Endothelial cell of umbilical vein (primary cell): ENCODE measurements around the gene DNAH11. TPM values are rescaled to one million over a fixed set of nuclear protein-coding genes. Genes with fewer than 3 reads are reported as not detected.

Experiments
- Bru-seq: library from RNA; stranded (reverse); fragments of 400-500 nt; gene quantifications from one replicate; lab custom pipeline; 2021; lab: Mats Ljungman, UMichigan
- BruChase-seq, 2 experiments: library from RNA; stranded (reverse); fragments of 400-500 nt; gene quantifications; one replicate each; lab custom pipeline; 2021; lab: Mats Ljungman, UMichigan
- BruUV-seq: library from RNA; stranded (reverse); fragments of 400-500 nt; replicated peaks from 2 replicates; lab custom pipeline; 2021; lab: Mats Ljungman, UMichigan
- CTCF ChIA-PET: fragments of 300-600, 350-600 bp; sonication (Branson Sonifier 250); formaldehyde crosslinking; loops from one replicate; lab custom pipeline; 2021; ENCODE audit warnings: antibody characterized with exemption, inconsistent platforms; lab: Charles Lee
- POLR2A ChIA-PET: fragments of 300-600, 350-600 bp; sonication (Branson Sonifier 250); formaldehyde crosslinking; loops from one replicate; lab custom pipeline; 2021; ENCODE audit warnings: antibody characterized with exemption, inconsistent platforms; lab: Charles Lee
- DNase-seq: peaks from one replicate; pipeline ENCODE4 v3.0.0-alpha.2; 2011; ENCODE audit warnings: low read depth, low spot score
- FAIRE-seq: peaks from 2 replicates; lab custom pipeline; 2011; peaks lifted over from hg19 to GRCh38; lab: Jason Lieb, UNC
- H2AFZ ChIP-seq: 2 replicates; pipeline ENCODE4 v1.6.0; 2012; ENCODE audit warnings: low read depth, low read length, control low read depth, inconsistent platforms
- H3K27ac ChIP-seq: 2 replicates; pipeline ENCODE4 v1.5.1; 2011; ENCODE audit warnings: low read depth, mild to moderate bottlenecking, control low read depth, low read length, moderate library complexity; ENCODE audit not compliant: insufficient read depth
- H3K27me3 ChIP-seq, 2 experiments: 2 replicates each; pipeline versions ENCODE4 v1.6.0 to v1.6.1; 2011; ENCODE audit warnings: low read length in 2 of 2, mixed read lengths in 1 of 2; ENCODE audit not compliant: control insufficient read depth in 2 of 2, insufficient read depth in 2 of 2
- H3K36me3 ChIP-seq, 2 experiments: 2 replicates in 1 of 2; 3 replicates in 1 of 2; pipeline ENCODE4 v1.5.1; 2011; ENCODE audit warnings: low read length in 2 of 2, mild to moderate bottlenecking in 1 of 2, moderate library complexity in 1 of 2; ENCODE audit not compliant: control insufficient read depth in 2 of 2, insufficient read depth in 2 of 2; ENCODE audit errors: extremely low read depth in 1 of 2
- H3K4me1 ChIP-seq: 3 replicates; pipeline ENCODE4 v1.5.1; 2011; ENCODE audit warnings: mild to moderate bottlenecking, low read length; ENCODE audit not compliant: control insufficient read depth, insufficient read depth; ENCODE audit errors: extremely low read depth
- H3K4me2 ChIP-seq: 2 replicates; pipeline ENCODE4 v1.6.1; 2011; ENCODE audit warnings: low read length, control low read depth, mixed read lengths; ENCODE audit not compliant: insufficient read depth
- H3K4me3 ChIP-seq, 3 experiments: fragments of 200-600 bp in 1 of 3; sonication (generic), shearing (Covaris generic) in 1 of 3; replicated peaks in 1 of 3; 2 replicates each; pipeline ENCODE4 v1.5.1; 2011 to 2016; ENCODE audit warnings: control low read depth in 3 of 3, low read length in 3 of 3, mild to moderate bottlenecking in 2 of 3, inconsistent platforms in 1 of 3, low read depth in 1 of 3, moderate library complexity in 1 of 3; ENCODE audit not compliant: insufficient read depth in 1 of 3
- H3K79me2 ChIP-seq: 2 replicates; pipeline ENCODE4 v1.6.0; 2012; ENCODE audit warnings: low read length, inconsistent platforms; ENCODE audit not compliant: control insufficient read depth, insufficient read depth
- H3K9ac ChIP-seq: replicated peaks from 2 replicates; pipeline ENCODE3; 2011; ENCODE audit warnings: low read length, control low read depth; ENCODE audit not compliant: insufficient read depth; ENCODE audit errors: extremely low read depth
- H3K9me1 ChIP-seq: replicated peaks from 3 replicates; pipeline ENCODE4 v1.6.0; 2011; ENCODE audit warnings: mild to moderate bottlenecking, low read length; ENCODE audit not compliant: control insufficient read depth, insufficient read depth; ENCODE audit errors: extremely low read depth
- H3K9me3 ChIP-seq: replicated peaks from 2 replicates; pipeline ENCODE4 v1.5.1; 2012; ENCODE audit warnings: low read length, inconsistent platforms; ENCODE audit not compliant: control insufficient read depth, insufficient read depth
- H4K20me1 ChIP-seq: replicated peaks from 2 replicates; pipeline ENCODE3; 2011; ENCODE audit warnings: mild to moderate bottlenecking, low read length; ENCODE audit not compliant: control insufficient read depth, insufficient read depth; ENCODE audit errors: extremely low read depth
- EZH2 ChIP-seq: IDR thresholded peaks from 2 replicates; pipeline ENCODE4 v1.6.1; 2012; ENCODE audit warnings: borderline replicate concordance, low read depth, mild to moderate bottlenecking, moderate library complexity, low read length, inconsistent platforms; ENCODE audit not compliant: severe bottlenecking
- FOS ChIP-seq: IDR thresholded peaks from 2 replicates; pipeline ENCODE4 v1.6.1; 2011; ENCODE audit warnings: mild to moderate bottlenecking, low read length, moderate library complexity, borderline replicate concordance; ENCODE audit not compliant: insufficient read depth
- GATA2 ChIP-seq: IDR thresholded peaks from 2 replicates; pipeline ENCODE4 v1.7.0; 2011; ENCODE audit warnings: low read depth, mild to moderate bottlenecking, moderate library complexity, mixed read lengths, low read length; ENCODE audit not compliant: insufficient read length, insufficient read depth
- JUN ChIP-seq: IDR thresholded peaks from 2 replicates; pipeline ENCODE4 v1.6.1; 2011; ENCODE audit warnings: borderline replicate concordance, low read depth; ENCODE audit not compliant: insufficient read length, insufficient read depth
- MAX ChIP-seq: IDR thresholded peaks from 2 replicates; pipeline ENCODE4 v1.6.1; 2011; ENCODE audit not compliant: insufficient read depth, insufficient read length
- MYC ChIP-seq: IDR thresholded peaks from one replicate; pipeline ENCODE4 v1.6.1; 2011; ENCODE audit warnings: mild to moderate bottlenecking, low read depth, low read length
- POLR2A ChIP-seq: IDR thresholded peaks from 2 replicates; pipeline ENCODE4 v1.6.1; 2012; ENCODE audit warnings: low read depth, mild to moderate bottlenecking, control low read depth, low read length
- dilution Hi-C: fragments of 300-500 bp; cut with MboI; formaldehyde crosslinking; loops from one replicate; pipeline ENCODE4 v1.15.0; 2019; ENCODE audit warnings: low sequenced_read_pairs; ENCODE audit not compliant: extremely low pct_ligation_motif_present
- intact Hi-C: fragments of 100-400 bp; cut with micrococcal nuclease; formaldehyde crosslinking; loops from one replicate; pipeline ENCODE4 v1.10.0; 2022
- long read RNA-seq: library from polyadenylated mRNA; stranded (forward); transcript quantifications from one replicate; pipeline ENCODE4 v2.0.0, GENCODE V29; 2021
- polyA minus RNA-seq, 3 experiments: library from RNA; depleted of rRNA, polyadenylated mRNA; stranded (reverse); fragments of >200 nt; gene quantifications; 1 replicate in 1 of 3; 2 replicates in 2 of 3; pipeline ENCODE4 v1.2.3, GENCODE V29; 2011
- polyA plus RNA-seq, 4 experiments: library from polyadenylated mRNA; depleted of rRNA in 3 of 4; stranded (reverse) in 3 of 4; unstranded in 1 of 4; fragments of >200 nt; gene quantifications; 2 replicates each; pipeline versions ENCODE4 v1.2.1 to v1.2.3, GENCODE V29; 2011 to 2012; ENCODE audit warnings: missing spikeins in 1 of 4
- total RNA-seq: library from RNA; stranded (reverse); gene quantifications from 2 replicates; pipeline ENCODE4 v1.2.3, GENCODE V29; 2021
- TF ChIP-seq, protein P1 (sequence below), 2 donors: IDR thresholded peaks; 1 replicate in 1 of 2; 2 replicates in 1 of 2; pipeline ENCODE4 v1.5.1; 2011; ENCODE audit warnings: low read length in 2 of 2, mild to moderate bottlenecking in 2 of 2, moderate library complexity in 2 of 2, control low read depth in 1 of 2, inconsistent platforms in 1 of 2, low read depth in 1 of 2; ENCODE audit not compliant: insufficient read depth in 1 of 2; ENCODE audit errors: extremely low read depth in 1 of 2

The DNAH11 gene, protein sequence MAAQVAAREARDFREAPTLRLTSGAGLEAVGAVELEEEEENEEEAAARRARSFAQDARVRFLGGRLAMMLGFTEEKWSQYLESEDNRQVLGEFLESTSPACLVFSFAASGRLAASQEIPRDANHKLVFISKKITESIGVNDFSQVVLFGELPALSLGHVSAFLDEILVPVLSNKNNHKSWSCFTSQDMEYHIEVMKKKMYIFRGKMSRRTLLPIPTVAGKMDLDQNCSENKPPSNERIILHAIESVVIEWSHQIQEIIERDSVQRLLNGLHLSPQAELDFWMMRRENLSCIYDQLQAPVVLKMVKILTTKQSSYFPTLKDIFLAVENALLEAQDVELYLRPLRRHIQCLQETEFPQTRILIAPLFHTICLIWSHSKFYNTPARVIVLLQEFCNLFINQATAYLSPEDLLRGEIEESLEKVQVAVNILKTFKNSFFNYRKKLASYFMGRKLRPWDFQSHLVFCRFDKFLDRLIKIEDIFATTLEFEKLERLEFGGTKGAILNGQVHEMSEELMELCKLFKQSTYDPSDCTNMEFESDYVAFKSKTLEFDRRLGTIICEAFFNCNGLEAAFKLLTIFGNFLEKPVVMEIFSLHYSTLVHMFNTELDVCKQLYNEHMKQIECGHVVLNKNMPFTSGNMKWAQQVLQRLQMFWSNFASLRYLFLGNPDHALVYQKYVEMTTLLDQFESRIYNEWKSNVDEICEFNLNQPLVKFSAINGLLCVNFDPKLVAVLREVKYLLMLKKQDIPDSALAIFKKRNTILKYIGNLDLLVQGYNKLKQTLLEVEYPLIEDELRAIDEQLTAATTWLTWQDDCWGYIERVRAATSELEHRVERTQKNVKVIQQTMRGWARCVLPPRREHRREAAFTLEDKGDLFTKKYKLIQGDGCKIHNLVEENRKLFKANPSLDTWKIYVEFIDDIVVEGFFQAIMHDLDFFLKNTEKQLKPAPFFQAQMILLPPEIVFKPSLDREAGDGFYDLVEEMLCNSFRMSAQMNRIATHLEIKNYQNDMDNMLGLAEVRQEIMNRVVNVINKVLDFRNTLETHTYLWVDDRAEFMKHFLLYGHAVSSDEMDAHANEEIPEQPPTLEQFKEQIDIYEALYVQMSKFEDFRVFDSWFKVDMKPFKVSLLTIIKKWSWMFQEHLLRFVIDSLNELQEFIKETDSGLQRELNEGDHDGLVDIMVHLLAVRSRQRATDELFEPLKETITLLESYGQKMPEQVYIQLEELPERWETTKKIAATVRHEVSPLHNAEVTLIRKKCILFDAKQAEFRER (N-terminal part only)
- total RNA-seq (0.69 and 2.0 TPM in 2 replicates), polyA plus RNA-seq (0.22 and 0.91 TPM in 2 replicates), polyA minus RNA-seq (0.49 and 1.2 TPM in 2 replicates), Bru-seq, nascent RNA (percentile 9 among the genes with signal in this experiment), BruChase-seq, experiment 1, labeled RNA remaining after a 6-hour chase (percentile 14 among the genes with signal in this experiment), BruChase-seq, experiment 2, labeled RNA remaining after a 2-hour chase (percentile 14 among the genes with signal in this experiment)
- 0.62 and 0.69 TPM in 2 replicates for polyA plus RNA-seq (2011; cell fraction: cytosol; rRNA removed)
- polyA plus RNA-seq (2011; cell fraction: nucleus; rRNA removed), result 4.8 TPM in 2 replicates
- 1.6 and 4.0 TPM in 2 replicates for polyA plus RNA-seq (2012)
- polyA minus RNA-seq (2011; cell fraction: cytosol; rRNA and poly(A)+ RNA removed), result not detected
- polyA minus RNA-seq (2011; cell fraction: nucleus; rRNA and poly(A)+ RNA removed), result 2.3 TPM in 2 replicates
- long read RNA-seq, partial matches to known transcripts, result 0 of 10 reads
- long read RNA-seq, other reads (novel, unspliced or antisense), result 10 of 10 reads

- Histone ChIP-seq H3K27ac (no peak within 1 kb of the TSS), H3K4me2 (peak within 1 kb of the TSS; percentile 93), H3K27me3 (peaks cover 22 to 41% of the 10 kb centered on the region in 2 experiments), H3K36me3 (no peaks in the 10 kb centered on the region), H3K79me2 (no peaks in the 10 kb centered on the region), H3K9me1 (no peaks in the 10 kb centered on the region), H3K4me3 (peak within 1 kb of the TSS; percentile 43 to 56 (median 54)), H2AFZ (peak within 1 kb of the TSS; percentile 98), H4K20me1 (no peaks in the 10 kb centered on the region), H3K9ac (no peak within 1 kb of the TSS), H3K9me3 (no peaks in the 10 kb centered on the region), H3K4me1 (peaks cover 13% of the 10 kb centered on the region)
- ChIA-PET POLR2A (no interaction called here), CTCF (no interaction called here)
- no TSS peak for BruUV-seq
- no peak for FAIRE-seq
- peak; percentile 23 for DNase-seq
- dilution Hi-C loops (no loop called here), intact Hi-C loops (loop anchor here (5.0 to 10.0 kb wide), 2 partner anchors 74 to 462 kb away; no protein-coding TSS in a partner anchor)
- TF ChIP-seq MAX, result no peak
- TF ChIP-seq JUN, result no peak
- no peak for TF ChIP-seq POLR2A
- TF ChIP-seq, protein P1, sequence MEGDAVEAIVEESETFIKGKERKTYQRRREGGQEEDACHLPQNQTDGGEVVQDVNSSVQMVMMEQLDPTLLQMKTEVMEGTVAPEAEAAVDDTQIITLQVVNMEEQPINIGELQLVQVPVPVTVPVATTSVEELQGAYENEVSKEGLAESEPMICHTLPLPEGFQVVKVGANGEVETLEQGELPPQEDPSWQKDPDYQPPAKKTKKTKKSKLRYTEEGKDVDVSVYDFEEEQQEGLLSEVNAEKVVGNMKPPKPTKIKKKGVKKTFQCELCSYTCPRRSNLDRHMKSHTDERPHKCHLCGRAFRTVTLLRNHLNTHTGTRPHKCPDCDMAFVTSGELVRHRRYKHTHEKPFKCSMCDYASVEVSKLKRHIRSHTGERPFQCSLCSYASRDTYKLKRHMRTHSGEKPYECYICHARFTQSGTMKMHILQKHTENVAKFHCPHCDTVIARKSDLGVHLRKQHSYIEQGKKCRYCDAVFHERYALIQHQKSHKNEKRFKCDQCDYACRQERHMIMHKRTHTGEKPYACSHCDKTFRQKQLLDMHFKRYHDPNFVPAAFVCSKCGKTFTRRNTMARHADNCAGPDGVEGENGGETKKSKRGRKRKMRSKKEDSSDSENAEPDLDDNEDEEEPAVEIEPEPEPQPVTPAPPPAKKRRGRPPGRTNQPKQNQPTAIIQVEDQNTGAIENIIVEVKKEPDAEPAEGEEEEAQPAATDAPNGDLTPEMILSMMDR (IDR thresholded peaks at IDR 0.05; ENCODE audit: extremely low read depth in 1 of 2, insufficient read depth in 1 of 2, low read depth in 1 of 2, low read length in 2 of 2), result peak in 1 of 2 donors; percentile 9
- TF ChIP-seq MYC, result no peak
- no peak for TF ChIP-seq GATA2
- no peak for TF ChIP-seq FOS
- no peak for TF ChIP-seq EZH2
Observed at GRCh38 chr7:21542891-21543527, at the start of gene DNAH11. Gene DNAH11, plus strand, starts transcription at chr7:21543039. Its CDS starts 207 bp downstream, at chr7:21543246.
